GM20000 (cell line): ENCODE measurements around the gene UBA1.
A peak's percentile ranks its signal among the peaks of the same experiment; 100 is the strongest.

Experiments
- DNase-seq: peaks from one replicate; pipeline ENCODE4 v3.0.0; 2012; ENCODE audit warnings: low spot score
- TF ChIP-seq, protein P1 (sequence below): IDR thresholded peaks from 2 replicates; pipeline ENCODE4 v1.5.1; 2012; ENCODE audit warnings: mild to moderate bottlenecking, control low read depth; ENCODE audit errors: extremely low read depth, missing control alignments

Gene UBA1

DNA sequence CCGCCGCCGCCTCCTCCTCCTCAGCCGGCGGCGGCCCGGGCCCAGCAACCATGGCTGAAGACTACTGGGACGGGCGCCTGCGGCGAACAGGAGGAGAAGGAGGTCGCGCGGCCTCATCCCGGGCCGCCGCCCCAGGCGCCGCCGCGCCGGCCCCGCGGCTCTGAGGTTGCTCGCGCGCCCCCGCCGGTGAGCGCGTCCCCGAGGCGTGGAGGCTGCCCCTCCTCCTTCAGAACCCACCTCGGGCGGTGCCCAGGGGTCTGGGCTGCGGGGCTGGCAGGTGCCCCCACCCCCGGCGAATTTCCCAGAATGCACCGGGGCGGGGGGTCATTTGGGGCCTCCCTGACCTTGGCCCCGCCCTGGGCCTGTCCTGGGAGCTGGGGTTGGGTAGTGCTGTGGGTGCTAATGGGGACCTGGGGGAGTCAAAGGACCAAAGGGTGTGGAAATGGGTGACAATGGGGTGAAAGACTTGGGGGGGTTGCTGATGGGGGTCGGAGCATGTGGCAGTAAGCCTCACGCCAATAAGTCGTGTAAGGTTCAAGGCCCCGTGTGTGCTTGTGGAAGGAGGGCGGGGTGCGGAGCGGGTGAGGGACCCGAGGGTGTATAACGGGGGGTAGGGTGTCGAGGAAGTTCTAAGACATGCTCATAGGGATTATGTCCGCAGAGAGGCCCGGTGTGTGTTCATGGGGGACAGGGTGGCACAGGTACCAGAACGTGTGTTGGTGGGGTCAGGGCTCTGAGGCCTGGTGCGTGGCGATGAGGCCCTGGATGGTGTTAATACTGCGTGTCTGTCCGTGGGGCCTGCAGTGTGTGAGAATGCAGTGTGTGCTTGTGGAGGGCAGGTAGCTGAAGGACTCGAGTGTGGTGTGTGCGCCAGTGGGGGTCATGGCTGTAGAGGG is 25.5 kb downstream of the UBA1 start:
- TF ChIP-seq, protein P1, sequence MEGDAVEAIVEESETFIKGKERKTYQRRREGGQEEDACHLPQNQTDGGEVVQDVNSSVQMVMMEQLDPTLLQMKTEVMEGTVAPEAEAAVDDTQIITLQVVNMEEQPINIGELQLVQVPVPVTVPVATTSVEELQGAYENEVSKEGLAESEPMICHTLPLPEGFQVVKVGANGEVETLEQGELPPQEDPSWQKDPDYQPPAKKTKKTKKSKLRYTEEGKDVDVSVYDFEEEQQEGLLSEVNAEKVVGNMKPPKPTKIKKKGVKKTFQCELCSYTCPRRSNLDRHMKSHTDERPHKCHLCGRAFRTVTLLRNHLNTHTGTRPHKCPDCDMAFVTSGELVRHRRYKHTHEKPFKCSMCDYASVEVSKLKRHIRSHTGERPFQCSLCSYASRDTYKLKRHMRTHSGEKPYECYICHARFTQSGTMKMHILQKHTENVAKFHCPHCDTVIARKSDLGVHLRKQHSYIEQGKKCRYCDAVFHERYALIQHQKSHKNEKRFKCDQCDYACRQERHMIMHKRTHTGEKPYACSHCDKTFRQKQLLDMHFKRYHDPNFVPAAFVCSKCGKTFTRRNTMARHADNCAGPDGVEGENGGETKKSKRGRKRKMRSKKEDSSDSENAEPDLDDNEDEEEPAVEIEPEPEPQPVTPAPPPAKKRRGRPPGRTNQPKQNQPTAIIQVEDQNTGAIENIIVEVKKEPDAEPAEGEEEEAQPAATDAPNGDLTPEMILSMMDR, result no peak
- DNase-seq, result peak; percentile 31

DNA sequence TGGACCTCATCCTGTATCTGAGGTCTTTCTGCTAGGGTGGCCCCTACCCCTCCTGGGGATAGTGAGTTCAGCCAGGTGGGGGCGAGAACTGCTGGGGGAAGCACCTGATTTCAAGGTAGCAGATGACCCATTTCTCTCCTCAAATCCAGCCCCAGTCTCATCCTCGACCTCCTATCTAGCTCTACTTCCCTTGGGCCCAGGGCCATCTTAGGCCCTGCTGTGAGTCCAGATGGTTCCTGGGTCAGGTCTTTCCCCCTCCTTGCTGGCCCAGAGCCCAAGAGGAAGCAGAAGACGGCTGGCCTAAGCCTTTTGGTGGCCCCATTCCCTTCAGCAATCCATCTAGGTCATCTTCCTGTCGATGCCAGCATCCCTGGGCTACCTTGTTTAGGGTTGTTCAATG is 28.1 kb downstream of the UBA1 start:
- DNase-seq, result no peak
- TF ChIP-seq, protein P1, result no peak

DNA sequence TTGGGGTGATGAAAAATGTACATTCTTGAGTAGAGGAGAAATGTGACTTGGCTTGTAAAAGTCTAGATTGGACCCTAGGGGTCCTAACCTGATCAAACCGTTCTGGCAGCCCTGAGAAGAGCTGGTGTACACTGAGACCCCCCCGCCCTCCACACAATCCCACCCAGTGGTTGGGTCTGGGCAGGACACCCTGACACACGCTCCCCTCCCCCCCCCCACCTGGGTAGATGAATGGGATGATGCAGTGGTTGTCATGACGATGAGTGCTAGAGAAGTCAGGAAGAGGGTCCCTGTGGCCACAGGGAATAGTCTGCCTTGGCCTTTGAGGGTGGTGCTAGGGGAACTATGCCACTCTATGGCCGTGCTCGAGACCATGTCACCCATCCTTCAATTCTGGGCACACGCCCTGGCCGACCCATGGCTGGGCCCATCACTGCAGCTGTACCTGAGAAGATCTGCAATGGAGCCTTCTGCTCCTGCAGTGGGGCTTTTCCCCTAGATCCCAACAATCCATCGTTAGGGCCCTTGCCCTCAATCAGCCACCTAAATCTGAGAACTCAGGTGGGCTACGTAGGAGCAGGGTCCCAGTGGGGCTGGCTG is 29.2 kb downstream of the UBA1 start:
- TF ChIP-seq, protein P1, result no peak
- no peak for DNase-seq

DNA sequence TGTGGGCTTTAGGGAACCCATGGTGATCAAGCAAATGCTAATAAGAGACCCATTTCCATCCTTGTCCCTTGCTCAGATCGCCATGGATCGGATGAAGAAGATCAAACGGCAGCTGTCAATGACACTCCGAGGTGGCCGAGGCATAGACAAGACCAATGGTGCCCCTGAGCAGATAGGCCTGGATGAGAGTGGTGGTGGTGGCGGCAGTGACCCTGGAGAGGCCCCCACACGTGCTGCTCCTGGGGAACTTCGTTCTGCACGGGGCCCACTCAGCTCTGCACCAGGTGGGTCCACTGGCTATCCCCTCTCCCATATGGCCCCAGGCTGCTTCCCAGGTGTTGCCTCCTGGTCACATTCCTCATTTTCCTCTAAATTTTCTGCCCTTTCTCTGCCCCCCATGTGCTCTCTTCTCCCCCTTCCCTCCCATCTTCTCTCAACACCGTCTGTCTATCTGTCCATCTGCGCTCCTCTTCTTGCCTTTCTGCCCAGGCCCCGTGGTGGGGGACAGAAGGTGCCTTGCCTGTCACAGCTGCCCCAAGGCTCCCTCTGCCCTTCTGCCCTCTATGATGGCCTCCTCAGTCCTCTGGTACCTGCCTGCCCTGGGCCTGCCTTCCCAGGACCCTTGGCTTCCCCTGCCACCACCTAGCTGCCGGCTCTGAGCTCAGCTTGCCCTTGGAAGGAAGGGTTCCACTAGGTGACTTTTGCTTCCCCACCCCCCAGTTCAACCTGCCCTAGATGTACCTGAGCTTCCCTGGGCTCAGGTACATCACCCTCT is 30.0 kb downstream of the UBA1 start:
- DNase-seq, result no peak
- TF ChIP-seq, protein P1, result no peak

DNA sequence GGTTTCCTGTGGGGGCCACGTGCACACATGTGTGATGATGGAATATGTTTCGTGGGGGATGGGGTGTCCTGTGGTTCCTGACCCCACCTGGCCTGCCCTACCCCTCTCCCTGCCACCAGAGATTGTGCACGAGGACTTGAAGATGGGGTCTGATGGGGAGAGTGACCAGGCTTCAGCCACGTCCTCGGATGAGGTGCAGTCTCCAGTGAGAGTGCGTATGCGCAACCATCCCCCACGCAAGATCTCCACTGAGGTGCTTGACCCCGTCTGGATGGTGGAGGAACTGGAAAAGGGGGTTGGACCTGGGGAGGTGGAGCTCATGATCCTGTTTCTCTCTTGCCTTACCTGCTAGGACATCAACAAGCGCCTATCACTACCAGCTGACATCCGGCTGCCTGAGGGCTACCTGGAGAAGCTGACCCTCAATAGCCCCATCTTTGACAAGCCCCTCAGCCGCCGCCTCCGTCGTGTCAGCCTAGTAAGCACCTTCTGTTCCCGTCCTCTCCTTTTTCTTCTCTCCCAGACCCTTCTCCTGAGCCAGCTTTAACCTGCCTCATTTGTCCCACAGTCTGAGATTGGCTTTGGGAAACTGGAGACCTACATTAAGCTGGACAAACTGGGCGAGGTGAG is 30.8 kb downstream of the UBA1 start:
- TF ChIP-seq, protein P1, result no peak
- DNase-seq, result no peak

DNA sequence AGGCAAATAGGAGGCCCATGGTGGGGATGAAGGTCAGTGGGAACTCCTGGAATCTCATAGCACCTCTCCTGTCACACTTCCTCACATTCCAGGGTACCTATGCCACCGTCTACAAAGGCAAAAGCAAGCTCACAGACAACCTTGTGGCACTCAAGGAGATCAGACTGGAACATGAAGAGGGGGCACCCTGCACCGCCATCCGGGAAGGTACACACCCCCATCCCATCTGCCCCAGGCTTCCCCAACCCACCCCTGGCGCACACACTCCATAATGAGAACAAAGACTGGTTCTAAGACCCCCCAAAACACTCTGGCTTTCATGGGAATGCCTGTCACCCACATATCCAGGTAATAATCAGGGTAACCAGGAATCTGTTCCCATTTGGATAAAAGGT is 31.3 kb downstream of the UBA1 start:
- TF ChIP-seq, protein P1, result no peak
- DNase-seq, result no peak
